Erythroblast (primary cell): Measurements from ENCODE around the gene YWHAH.

Source experiments
- GATA1 ChIP-seq: IDR thresholded peaks from 2 replicates; pipeline ENCODE4 v1.6.1; 2011; ENCODE audit warnings: low read depth, mild to moderate bottlenecking, control low read depth, low read length, moderate library complexity
- POLR2A ChIP-seq: IDR thresholded peaks from 2 replicates; pipeline ENCODE4 v1.6.1; 2011; ENCODE audit warnings: mild to moderate bottlenecking, low read length

DNA sequence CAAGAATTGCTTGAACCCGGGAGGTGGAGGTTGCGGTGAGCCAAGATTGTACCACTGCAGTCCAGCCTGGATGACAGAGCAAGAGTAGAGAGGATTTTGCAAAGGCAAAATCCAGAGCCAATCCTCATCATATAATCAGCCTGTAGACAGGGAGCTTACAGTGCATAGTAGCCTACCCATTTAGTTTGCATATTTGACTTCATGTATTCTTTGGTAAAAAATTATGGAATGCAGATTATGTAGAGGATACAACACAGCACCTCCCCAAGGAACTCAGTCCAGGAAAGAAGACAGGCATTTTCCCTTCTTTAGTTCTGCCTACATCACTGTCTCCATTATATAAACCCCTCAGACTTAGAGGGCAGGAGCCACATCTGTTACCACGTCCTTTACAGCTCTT, 39.7 kb upstream of the YWHAH start:
- no peak for TF ChIP-seq POLR2A
- TF ChIP-seq GATA1, result no peak
